GM12875 (cell line): ENCODE measurements around the gene SEC16A.

Experiments used
- H3K4me3 ChIP-seq: one replicate; pipeline ENCODE4 v1.5.1; 2011; ENCODE audit warnings: low read depth, low read length, control low read depth
- TF ChIP-seq, protein P1 (sequence below): IDR thresholded peaks from 2 replicates; pipeline ENCODE4 v1.5.1; 2011; ENCODE audit warnings: low read depth, mild to moderate bottlenecking, control low read depth, inconsistent platforms, low read length, moderate library complexity, borderline replicate concordance; ENCODE audit not compliant: insufficient read depth

Gene SEC16A

DNA sequence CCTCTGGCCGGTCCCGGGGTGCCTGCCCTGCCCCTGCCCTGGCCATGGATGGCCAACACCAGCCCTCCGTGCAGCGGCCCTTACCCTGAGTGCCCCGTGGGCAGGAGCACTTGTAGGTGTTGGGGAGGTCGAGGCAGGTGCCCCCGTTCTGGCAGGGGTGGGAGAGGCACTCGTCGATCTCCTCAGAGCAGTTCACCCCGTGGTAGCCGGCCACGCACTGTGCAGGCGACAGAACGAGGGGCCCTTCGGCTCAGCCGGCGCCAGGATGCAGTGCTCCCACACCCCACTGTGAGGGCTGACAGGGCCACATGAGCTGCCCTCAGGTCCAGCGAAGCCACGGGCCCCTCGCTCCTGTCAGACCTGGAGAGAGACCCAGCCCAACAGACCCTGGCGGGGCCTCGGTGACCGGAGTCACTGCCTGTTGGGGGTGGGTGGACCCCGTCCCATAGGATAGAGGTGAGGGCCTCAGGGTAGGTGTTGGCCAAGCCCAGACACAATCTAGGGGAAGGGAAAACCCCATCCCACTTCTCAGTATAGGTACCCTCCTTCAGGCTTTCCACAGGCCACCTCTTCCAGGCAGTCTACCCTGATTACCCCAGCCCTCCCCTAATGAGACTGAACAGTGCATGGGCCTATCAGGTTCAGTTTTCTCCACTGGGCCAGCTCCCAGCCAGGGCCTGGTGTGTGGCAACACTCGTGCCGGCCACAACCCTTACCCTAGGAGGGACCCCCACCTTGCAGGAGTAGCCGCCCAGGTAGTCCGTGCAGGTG lies 24.6 kb upstream of the SEC16A start:
- H3K4me3 ChIP-seq = no peak overlapping the region
- TF ChIP-seq, protein P1, sequence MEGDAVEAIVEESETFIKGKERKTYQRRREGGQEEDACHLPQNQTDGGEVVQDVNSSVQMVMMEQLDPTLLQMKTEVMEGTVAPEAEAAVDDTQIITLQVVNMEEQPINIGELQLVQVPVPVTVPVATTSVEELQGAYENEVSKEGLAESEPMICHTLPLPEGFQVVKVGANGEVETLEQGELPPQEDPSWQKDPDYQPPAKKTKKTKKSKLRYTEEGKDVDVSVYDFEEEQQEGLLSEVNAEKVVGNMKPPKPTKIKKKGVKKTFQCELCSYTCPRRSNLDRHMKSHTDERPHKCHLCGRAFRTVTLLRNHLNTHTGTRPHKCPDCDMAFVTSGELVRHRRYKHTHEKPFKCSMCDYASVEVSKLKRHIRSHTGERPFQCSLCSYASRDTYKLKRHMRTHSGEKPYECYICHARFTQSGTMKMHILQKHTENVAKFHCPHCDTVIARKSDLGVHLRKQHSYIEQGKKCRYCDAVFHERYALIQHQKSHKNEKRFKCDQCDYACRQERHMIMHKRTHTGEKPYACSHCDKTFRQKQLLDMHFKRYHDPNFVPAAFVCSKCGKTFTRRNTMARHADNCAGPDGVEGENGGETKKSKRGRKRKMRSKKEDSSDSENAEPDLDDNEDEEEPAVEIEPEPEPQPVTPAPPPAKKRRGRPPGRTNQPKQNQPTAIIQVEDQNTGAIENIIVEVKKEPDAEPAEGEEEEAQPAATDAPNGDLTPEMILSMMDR = no peak

DNA sequence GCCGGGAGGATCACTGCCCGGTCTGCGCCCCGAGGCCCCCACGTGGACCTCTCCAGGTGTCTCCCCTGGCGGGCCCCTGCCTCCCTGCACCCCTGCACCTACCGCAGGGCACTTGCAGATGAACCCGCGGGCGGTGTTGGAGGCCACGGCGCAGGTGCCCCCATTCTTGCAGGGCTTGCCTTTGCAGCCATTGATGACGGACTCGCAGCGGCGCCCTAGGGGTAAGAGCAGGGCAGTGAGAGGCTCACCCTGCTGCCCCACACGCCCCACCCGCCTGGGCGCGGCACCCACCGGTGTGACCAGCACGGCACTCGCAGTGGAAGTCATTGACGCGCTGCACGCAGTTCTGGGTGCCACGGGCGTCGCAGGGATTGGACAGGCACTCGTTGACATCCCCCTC lies 23.6 kb upstream of the SEC16A start:
- TF ChIP-seq, protein P1 = no peak
- no peak overlapping the region for H3K4me3 ChIP-seq

DNA sequence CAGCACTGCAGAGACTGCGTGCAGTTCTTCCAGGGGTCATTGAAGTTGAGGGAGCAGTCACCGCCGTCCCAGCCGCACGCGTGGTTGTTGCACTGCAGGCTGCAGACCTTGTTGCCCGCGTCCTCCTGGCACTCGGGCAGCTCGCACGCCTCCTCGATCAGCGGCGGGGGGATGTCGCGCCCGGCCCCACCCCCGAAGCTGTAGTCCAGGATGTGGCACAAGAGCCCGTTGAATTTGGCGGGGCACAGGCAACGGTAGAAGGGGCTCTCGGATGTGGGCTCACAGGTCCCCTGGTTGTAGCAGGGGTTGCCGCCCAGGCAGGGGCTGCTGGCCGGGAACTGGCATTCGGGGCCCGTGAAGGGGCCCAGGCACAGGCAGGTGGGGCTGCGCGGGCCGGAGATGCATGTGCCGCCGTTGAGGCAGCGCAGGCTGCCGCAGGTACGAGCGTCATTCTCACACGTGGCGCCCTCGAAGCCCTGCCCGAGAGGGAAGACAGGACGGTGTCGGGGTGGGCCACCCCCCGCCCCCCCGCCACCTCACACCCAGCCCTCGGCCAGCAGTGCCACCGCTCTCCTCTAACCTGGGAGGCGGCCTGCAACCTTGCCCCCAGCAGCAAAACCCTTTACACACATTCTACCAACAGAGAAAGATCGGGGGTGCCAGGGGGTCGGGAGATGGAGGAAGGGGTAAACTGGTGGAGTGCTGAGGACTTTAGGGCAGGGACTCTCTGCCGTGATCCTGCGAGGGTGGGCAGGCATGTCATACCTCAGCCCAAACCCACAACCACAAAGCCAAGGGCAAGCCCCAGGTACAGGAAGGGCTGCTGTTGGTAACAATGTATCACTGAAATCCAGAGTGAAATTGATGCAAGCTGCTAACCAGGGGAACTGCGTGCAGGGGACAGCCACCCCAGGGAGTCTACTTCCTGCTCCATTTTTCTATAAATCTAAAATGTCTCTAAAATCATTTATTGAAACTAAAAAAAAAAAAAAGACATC lies 22.9 kb upstream of the SEC16A start:
- H3K4me3 ChIP-seq = no peak overlapping the region
- TF ChIP-seq, protein P1 = no peak

DNA sequence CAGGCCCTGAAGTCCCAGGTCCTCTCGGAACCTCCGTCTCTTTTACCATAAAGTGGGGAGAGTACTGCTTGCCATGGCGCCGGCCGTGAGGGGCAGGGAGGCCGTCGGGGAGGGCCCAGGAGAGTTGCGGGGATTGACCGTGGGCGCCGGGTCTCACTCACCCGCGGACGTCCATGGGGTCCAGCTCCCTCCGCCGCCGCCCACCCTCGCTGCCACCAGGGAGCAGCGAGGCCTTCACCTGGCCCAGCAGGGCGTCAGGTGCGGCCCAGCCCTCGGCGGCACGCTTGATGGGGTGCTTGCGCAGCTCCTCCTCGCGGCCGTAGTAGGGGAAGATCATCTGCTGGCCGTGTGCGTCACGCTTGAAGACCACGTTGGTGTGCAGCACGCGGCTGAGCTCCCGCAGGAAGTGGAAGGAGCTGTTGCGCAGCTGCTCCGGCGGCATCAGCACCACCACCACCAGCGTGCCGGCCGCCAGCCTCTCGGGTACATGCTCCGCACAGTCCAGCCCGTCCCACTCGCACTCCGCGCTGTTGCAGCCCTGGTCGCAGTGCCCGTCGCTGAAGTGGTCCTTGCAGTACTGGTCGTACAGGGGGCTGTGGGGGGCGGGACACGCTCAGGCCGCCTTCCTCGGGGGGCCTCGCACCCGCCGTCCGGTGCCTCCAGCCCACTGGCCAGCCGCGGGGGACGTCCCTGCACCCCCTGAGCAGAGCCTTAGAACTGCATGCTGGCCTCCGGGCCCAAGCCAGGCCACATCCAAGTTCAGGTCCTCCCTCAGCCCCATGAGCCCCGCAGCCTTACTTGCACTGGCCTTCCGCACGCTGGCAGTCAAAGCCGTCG lies 21.9 kb upstream of the SEC16A start:
- H3K4me3 ChIP-seq = no peak overlapping the region
- TF ChIP-seq, protein P1 = no peak

DNA sequence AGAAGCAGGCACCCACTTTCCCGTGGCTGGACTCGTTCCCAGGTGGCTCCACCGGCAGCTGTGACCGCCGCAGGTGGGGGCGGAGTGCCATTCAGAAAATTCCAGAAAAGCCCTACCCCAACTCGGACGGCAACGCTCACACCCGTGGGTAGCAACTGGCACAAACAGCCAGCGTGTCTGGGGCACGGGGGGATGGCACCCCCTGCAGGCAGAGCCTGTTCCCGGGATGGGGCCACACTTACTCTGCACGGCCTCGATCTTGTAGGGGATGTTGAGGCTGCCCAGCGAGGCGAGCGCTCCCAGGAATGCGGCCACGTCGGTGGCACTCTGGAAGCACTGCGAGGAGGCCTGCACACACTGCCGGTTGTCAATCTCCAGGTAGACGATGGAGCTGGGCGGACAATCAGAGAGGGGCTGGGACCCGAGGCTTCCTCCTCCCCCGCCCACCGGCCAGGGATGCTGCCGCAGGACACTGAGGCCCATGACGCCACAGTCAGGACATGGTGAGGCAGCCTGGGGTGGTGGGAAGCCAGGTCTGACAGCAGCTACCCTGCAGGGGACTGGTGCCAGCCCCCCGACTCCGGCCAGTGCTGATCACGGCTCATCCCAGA lies 20.2 kb upstream of the SEC16A start:
- no peak overlapping the region for H3K4me3 ChIP-seq
- TF ChIP-seq, protein P1 = no peak

DNA sequence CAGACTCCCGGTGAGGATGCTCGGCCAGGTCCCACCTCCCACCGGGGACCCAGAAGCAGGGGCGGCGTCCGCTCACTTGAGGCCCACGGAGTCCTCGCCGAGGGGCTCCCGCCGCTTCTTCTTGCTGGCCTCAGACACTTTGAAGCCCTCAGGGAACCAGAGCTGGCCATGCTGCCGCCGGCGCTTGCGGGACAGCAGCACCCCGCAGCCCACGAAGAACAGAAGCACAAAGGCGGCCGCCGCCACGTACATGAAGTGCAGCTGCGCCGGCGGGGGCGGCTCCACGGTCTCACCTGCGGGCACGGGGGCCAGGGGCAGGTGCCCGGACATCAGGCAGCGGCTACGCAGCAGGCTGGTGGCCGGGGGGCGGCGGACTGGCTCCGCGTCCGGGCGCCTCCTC lies 19.4 kb upstream of the SEC16A start:
- TF ChIP-seq, protein P1 = no peak
- no peak overlapping the region for H3K4me3 ChIP-seq
